SJSA1 (cell line): ENCODE data around the gene NRIP3. TPM values are rescaled to one million over a fixed set of nuclear protein-coding genes. Genes with fewer than 3 reads are reported as not detected.
A peak's percentile ranks its signal among the peaks of the same experiment; 100 is the strongest.
"Not testable (repeated sequence)": the region's sequence is repeated elsewhere in the genome, so short reads cannot be mapped to it uniquely, and the experiment has no call there.

Source experiments
- DNase-seq, 2 experiments: peaks; one replicate each; pipeline ENCODE4 v3.0.0-alpha.2; 2015 to 2020; ENCODE audit warnings: low spot score in 2 of 2, low read depth in 1 of 2
- H3K27ac ChIP-seq: fragments of 250-450 bp; sonication (Bioruptor Pico); 2 replicates; pipeline ENCODE4 v1.5.1; 2020; ENCODE audit warnings: mild to moderate bottlenecking, moderate library complexity
- H3K27me3 ChIP-seq: fragments of 250-450 bp; sonication (Bioruptor Pico); replicated peaks from 2 replicates; pipeline ENCODE4 v1.5.1; 2020; ENCODE audit warnings: mild to moderate bottlenecking, moderate library complexity
- H3K36me3 ChIP-seq: fragments of 250-450 bp; sonication (Bioruptor Pico); 2 replicates; pipeline ENCODE4 v1.5.1; 2020; ENCODE audit warnings: mild to moderate bottlenecking
- H3K4me1 ChIP-seq: fragments of 250-450 bp; sonication (Bioruptor Pico); replicated peaks from 2 replicates; pipeline ENCODE4 v1.6.1; 2021; ENCODE audit warnings: mild to moderate bottlenecking
- H3K4me3 ChIP-seq: fragments of 250-450 bp; sonication (Bioruptor Pico); 2 replicates; pipeline ENCODE4 v1.5.1; 2020; ENCODE audit warnings: mild to moderate bottlenecking
- H3K9me3 ChIP-seq: fragments of 250-450 bp; sonication (Bioruptor Pico); replicated peaks from 2 replicates; pipeline ENCODE4 v1.5.1; 2020; ENCODE audit warnings: mild to moderate bottlenecking
- total RNA-seq: library from RNA; depleted of rRNA; stranded (reverse); fragments of >200 nt; shearing (Covaris generic); gene quantifications from 2 replicates; pipeline ENCODE4 v1.2.3, GENCODE V29; 2014

The NRIP3 gene
- total RNA-seq, 1 experiment from 2014 or later, result 29.1 TPM

DNA sequence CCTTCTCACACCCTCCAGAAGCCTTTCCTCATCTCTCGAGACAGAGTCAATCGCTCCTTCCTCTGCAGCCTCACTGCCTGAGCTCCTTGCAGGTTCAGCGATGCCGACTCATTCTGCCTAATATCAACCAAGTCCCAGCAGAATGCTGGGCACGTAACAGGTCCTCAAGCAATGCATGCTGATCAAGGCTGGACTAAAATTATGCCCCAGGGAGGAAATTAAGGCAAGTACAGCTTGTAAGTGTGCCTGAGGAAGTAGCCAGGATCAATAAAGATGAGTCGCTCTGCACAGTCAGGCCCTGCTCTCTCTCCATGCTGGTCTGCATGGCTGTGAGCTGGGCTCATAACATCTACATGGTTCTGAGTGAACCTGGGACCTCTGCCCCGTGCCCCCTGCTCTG is 25.6 kb upstream of the NRIP3 start:
- Histone ChIP-seq H3K36me3 (no peaks in the 10 kb centered on the region), H3K27ac (no peak overlapping the region), H3K27me3 (no peaks in the 10 kb centered on the region), H3K4me3 (no peak overlapping the region), H3K4me1 (no peaks in the 10 kb centered on the region), H3K9me3 (no peaks in the 10 kb centered on the region)
- no peak for DNase-seq

DNA sequence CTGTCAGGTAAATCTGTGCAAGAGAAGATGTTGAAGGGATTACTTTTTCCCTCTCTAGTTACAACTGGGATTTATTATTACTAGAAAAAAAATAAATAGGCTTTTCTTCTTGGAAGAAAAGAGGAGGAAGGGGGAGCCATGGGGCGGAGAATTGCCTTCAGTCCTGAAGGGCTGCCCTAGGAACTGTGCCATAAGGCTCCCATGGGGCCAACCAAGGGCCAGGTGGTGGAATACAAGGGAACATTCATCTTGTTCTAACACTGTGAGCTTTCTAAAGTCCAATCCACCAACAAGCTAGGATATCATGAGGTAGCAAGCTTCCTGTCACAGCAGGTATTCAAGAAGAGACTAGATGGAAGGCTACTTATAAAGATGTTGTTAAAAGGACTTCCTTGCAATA is 24.8 kb upstream of the NRIP3 start:
- Histone ChIP-seq H3K27ac (no peak overlapping the region), H3K36me3 (no peaks in the 10 kb centered on the region), H3K9me3 (no peaks in the 10 kb centered on the region), H3K27me3 (no peaks in the 10 kb centered on the region), H3K4me1 (no peaks in the 10 kb centered on the region), H3K4me3 (no peak overlapping the region)
- DNase-seq, result no peak

- Histone ChIP-seq H3K27me3 (no peaks in the 10 kb centered on the region), H3K27ac (no peak overlapping the region)
These were observed 21.5 kb upstream of the NRIP3 start for GRCh38 chr11:9025101-9025850.

GRCh38 chr11:9022961-9023680 is 19.3 kb upstream of the NRIP3 start:
- H3K4me1 ChIP-seq, result no peaks in the 10 kb centered on the region
- no peaks in the 10 kb centered on the region for H3K27me3 ChIP-seq
- H3K27ac ChIP-seq, result no peak overlapping the region
- no peak overlapping the region for H3K4me3 ChIP-seq
- H3K36me3 ChIP-seq, result no peaks in the 10 kb centered on the region
- no peak for DNase-seq
- no peaks in the 10 kb centered on the region for H3K9me3 ChIP-seq

More at GRCh38 chr11:9025101-9025850, 21.5 kb upstream of the NRIP3 start:
- H3K4me3 ChIP-seq, result no peak overlapping the region
- H3K9me3 ChIP-seq, result no peaks in the 10 kb centered on the region
- no peaks in the 10 kb centered on the region for H3K4me1 ChIP-seq
- no peak for DNase-seq
- no peaks in the 10 kb centered on the region for H3K36me3 ChIP-seq

DNA sequence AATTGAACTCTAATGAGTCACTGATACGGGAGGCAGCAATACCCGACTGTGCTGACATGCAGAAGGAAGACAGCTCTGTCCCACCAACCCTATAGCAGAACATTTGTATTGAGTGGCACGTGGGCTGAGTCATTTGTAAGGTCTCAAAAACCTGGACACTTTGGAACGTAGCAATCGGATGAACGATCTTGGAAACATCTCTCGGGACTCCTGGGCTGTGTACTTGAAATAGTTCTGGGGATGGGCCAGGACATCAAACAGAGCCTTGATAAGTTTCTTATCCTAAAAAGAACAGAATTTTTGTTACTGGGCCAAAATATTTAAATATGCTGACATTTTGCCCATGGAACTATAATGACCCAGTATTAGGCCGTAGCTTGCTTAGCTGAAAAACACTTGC is 17.1 kb upstream of the NRIP3 start:
- Histone ChIP-seq H3K4me1 (no peaks in the 10 kb centered on the region), H3K27ac (no peak overlapping the region), H3K4me3 (no peak overlapping the region), H3K27me3 (no peaks in the 10 kb centered on the region), H3K36me3 (no peaks in the 10 kb centered on the region), H3K9me3 (no peaks in the 10 kb centered on the region)
- no peak for DNase-seq

- Histone ChIP-seq H3K9me3 (no peaks in the 10 kb centered on the region), H3K27me3 (no peaks in the 10 kb centered on the region), H3K36me3 (no peaks in the 10 kb centered on the region), H3K4me1 (no peaks in the 10 kb centered on the region), H3K4me3 (no peak overlapping the region), H3K27ac (no peak overlapping the region)
- no peak for DNase-seq
These were observed 16.1 kb upstream of the NRIP3 start for GRCh38 chr11:9019861-9020260.

- Histone ChIP-seq H3K9me3 (no peaks in the 10 kb centered on the region), H3K36me3 (no peaks in the 10 kb centered on the region), H3K4me1 (no peaks in the 10 kb centered on the region), H3K4me3 (no peak overlapping the region), H3K27ac (no peak overlapping the region), H3K27me3 (no peaks in the 10 kb centered on the region)
- DNase-seq, result no peak
These were observed 14.0 kb upstream of the NRIP3 start for GRCh38 chr11:9017773-9018172.

GRCh38 chr11:9016916-9017642 is 13.3 kb upstream of the NRIP3 start:
- Histone ChIP-seq H3K36me3 (no peaks in the 10 kb centered on the region), H3K4me1 (no peaks in the 10 kb centered on the region), H3K27me3 (no peaks in the 10 kb centered on the region), H3K27ac (no peak overlapping the region), H3K4me3 (no peak overlapping the region), H3K9me3 (no peaks in the 10 kb centered on the region)
- DNase-seq, result no peak

GRCh38 chr11:9015677-9016076 is 11.9 kb upstream of the NRIP3 start:
- no peaks in the 10 kb centered on the region for H3K36me3 ChIP-seq
- DNase-seq, result peak; percentile 6 to 49
- H3K27me3 ChIP-seq, result no peaks in the 10 kb centered on the region

GRCh38 chr11:9014826-9015225 is 11.0 kb upstream of the NRIP3 start:
- Histone ChIP-seq H3K9me3 (no peaks in the 10 kb centered on the region), H3K27me3 (no peaks in the 10 kb centered on the region), H3K27ac (no peak overlapping the region), H3K4me3 (no peak overlapping the region), H3K4me1 (no peaks in the 10 kb centered on the region), H3K36me3 (no peaks in the 10 kb centered on the region)
- DNase-seq, result no peak

More at GRCh38 chr11:9015677-9016076, 11.9 kb upstream of the NRIP3 start:
- no peaks in the 10 kb centered on the region for H3K4me1 ChIP-seq
- no peaks in the 10 kb centered on the region for H3K9me3 ChIP-seq
- H3K4me3 ChIP-seq, result no peak overlapping the region
- no peak overlapping the region for H3K27ac ChIP-seq

DNA sequence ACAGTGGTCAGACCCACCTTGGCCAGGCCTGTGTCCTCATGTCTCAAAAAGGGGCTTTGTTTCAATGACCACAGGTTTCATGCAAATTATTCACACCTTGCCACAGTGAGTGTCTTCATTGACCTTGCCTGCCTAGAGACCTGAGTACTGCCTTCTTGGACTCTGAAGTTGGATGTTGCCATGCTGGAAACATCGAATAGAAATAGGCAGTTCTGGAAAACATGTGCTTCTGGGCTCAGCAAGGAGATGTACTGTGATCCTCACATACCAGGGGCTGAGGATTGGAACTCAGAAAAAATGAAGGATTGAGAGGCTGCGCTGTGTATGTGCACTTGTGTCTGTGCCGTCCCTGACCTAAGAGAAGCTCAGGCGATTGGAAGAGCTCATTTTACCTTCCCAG is 9.6 kb upstream of the NRIP3 start:
- no peak overlapping the region for H3K4me3 ChIP-seq
- DNase-seq, result no peak
- no peaks in the 10 kb centered on the region for H3K36me3 ChIP-seq
- H3K27ac ChIP-seq, result no peak overlapping the region
- no peaks in the 10 kb centered on the region for H3K4me1 ChIP-seq
- no peaks in the 10 kb centered on the region for H3K9me3 ChIP-seq
- H3K27me3 ChIP-seq, result no peaks in the 10 kb centered on the region

DNA sequence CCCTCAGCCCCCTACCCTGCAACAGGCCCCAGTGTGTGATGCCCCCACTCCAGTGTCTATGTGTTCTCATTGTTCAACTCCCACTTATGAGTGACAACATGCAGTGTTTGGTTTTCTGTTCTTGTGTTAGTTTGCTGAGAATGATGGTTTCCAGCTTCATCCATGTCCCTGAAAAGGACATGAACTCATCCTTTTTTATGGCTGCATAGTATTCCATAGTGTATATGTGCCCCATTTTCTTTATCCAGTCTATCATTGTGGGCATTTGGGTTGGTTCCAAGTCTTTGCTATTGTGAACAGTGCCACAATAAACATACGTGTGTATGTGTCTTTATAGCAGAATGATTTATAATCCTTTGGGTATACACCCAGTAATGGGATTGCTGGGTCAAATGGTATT is 5.7 kb upstream of the NRIP3 start:
- H3K27ac ChIP-seq, H3K27me3 ChIP-seq, H3K4me1 ChIP-seq, H3K36me3 ChIP-seq, H3K4me3 ChIP-seq, H3K9me3 ChIP-seq, DNase-seq: not testable (repeated sequence)

- H3K4me1 ChIP-seq, result peaks cover 6% of the 10 kb centered on the region
- no peaks in the 10 kb centered on the region; the same call in 1 of the 2 replicates for H3K36me3 ChIP-seq
- H3K27me3 ChIP-seq, result no peaks in the 10 kb centered on the region
- H3K4me3 ChIP-seq, result no peak overlapping the region
- DNase-seq, result no peak
- no peak overlapping the region for H3K27ac ChIP-seq
- no peaks in the 10 kb centered on the region for H3K9me3 ChIP-seq
These were observed 4.9 kb upstream of the NRIP3 start for GRCh38 chr11:9008661-9009060.

DNA sequence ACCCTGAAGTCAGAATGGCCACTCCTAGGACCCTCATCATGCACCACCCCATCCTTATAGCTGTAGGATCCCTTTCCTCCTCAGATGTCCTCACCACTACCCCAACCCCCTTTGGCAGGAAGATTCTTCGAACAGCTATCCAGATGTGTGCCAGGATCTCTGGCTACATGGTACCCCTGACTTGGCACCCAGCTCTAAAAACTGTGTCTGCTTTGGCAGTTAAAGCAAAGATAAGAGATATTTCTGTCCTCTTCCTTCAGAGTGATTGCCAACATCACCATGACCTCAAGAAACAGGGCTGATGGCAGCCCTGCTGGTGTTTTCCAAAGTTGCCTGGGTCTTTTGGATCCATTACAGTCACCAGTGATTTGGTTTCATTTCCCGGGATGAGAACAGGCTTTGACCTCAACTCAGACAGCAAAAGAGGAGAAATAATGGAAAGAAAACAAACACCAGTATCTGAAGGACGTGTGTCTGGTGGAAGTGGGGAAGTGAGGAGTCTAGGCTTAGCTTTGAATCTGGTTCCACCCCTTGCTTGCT is 4.3 kb upstream of the NRIP3 start:
- Histone ChIP-seq H3K9me3 (no peaks in the 10 kb centered on the region), H3K27me3 (no peaks in the 10 kb centered on the region), H3K4me3 (no peak overlapping the region), H3K36me3 (no peaks in the 10 kb centered on the region; the same call in 1 of the 2 replicates), H3K4me1 (peaks cover 10% of the 10 kb centered on the region), H3K27ac (no peak overlapping the region)
- no peak for DNase-seq
